GM13976 (cell line): Measurements from ENCODE around the gene SLC25A25.

Experiments used
- DNase-seq: peaks from one replicate; pipeline ENCODE4 v3.0.0; 2012; ENCODE audit warnings: low spot score
- in situ Hi-C: fragments of 300-500 bp; cut with MboI; formaldehyde crosslinking; loops from one replicate; pipeline ENCODE4 v1.12.0; 2022; ENCODE audit warnings: low sequenced_read_pairs, mixed read lengths, inconsistent platforms; ENCODE audit not compliant: unreplicated experiment
- TF ChIP-seq, protein P1 (sequence below): IDR thresholded peaks from 2 replicates; pipeline ENCODE4 v1.5.1; 2012; ENCODE audit warnings: borderline replicate concordance, mild to moderate bottlenecking; ENCODE audit not compliant: insufficient read depth; ENCODE audit errors: extremely low read depth, missing control alignments, control extremely low read depth

Gene SLC25A25

DNA sequence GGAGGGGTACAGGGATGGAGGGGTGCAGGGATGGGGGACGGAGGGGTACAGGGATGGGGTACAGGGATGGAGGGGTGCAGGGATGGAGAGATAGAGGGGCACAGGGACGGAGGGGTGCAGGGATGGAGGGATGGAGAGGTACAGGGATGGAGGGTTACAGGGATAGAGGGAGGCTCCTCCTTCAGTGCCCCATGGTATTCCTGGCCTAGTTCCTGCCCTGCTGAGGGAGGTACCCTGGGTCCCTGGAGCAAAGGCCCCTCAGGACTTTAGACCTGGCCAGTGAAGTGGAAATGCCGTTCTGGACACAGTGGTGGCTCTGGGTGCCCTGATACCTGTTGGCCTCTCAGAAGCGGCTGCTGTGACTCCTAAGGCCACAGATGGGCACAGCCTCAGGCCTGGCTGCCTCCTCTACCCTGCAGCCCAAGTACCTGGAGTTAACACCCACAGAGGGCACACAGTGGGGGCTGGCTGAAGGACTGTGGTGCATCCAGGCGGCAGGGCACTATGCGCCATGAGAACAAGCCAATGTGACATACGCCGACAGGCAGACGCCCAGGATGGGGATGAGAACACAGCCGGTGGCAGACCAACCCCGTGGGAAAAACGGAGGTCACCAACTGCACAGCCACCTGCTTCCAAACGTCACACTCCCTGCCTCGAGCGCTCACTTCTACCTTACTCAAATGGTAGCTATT is 51.1 kb downstream of the SLC25A25 start:
- TF ChIP-seq, protein P1, sequence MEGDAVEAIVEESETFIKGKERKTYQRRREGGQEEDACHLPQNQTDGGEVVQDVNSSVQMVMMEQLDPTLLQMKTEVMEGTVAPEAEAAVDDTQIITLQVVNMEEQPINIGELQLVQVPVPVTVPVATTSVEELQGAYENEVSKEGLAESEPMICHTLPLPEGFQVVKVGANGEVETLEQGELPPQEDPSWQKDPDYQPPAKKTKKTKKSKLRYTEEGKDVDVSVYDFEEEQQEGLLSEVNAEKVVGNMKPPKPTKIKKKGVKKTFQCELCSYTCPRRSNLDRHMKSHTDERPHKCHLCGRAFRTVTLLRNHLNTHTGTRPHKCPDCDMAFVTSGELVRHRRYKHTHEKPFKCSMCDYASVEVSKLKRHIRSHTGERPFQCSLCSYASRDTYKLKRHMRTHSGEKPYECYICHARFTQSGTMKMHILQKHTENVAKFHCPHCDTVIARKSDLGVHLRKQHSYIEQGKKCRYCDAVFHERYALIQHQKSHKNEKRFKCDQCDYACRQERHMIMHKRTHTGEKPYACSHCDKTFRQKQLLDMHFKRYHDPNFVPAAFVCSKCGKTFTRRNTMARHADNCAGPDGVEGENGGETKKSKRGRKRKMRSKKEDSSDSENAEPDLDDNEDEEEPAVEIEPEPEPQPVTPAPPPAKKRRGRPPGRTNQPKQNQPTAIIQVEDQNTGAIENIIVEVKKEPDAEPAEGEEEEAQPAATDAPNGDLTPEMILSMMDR = no peak
- no peak for DNase-seq
- in situ Hi-C loops = no loop called here

DNA sequence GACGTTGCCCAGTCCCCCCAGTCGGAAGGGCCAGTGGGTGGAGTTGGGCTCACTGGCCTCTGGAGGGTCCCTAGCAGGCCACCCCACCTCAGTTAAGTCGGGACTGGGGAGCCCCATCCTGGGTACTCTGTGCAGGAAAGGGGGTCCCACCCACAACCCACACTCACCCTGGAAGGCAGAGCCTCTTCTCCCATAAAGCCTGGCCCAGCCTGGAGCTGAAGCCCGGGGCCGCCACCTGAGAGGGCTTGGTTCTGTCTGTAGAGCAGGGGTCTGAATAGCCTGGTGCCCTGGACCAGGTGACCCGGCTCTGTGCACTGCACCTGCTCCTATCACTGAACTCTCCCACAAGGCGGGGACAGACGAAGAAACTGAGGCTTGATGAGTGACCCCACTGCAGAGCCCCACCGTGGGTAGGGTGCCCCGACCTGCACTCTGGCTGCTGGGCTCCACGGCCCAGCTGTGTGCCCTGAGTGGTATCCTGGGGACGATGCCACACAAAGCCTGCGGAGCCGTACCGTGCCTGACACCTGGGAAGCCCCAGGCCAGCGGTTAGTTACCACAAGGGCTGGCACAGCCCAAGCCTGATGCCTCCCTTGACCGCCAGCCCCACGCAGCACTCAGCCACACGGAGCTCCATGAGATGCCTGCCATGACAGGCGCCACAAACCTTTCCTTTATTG is 52.2 kb downstream of the SLC25A25 start:
- in situ Hi-C loops = no loop called here
- TF ChIP-seq, protein P1 = no peak
- DNase-seq = no peak

DNA sequence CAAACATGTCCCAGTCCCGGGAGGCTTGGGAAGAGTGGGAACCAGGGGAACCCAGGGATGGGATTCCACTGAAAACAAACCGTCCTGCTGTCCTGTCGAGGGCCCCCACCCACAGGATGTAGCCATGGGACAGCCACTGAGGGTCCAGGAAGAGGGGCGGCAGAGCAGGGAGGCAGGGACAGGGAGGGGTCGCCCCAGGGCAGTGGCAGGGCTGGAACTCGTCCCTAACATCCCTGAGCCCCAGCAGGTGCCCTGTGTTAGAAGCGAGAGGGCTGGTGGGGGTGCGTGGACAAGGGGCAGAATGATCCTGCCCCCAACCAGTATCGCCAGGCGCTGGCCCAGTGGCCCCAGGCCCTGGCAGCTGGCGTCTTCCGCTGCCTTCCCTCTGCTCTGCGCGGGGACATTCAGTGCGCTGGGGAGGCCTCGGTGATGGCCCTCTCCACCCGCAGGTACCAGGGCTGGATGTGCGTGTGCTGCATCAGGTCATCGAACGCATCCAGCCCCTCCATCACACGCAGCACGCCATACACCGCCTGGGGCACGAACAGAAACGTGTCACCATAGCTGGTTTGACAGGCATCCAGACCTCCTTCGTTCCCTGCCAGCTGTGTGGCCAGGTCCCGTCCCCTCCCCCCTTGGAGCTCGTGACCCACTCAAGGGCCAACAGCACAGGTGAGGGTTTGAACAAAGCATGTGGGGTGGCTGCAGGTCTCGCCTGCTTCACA is 52.9 kb downstream of the SLC25A25 start:
- in situ Hi-C loops = no loop called here
- TF ChIP-seq, protein P1 = no peak
- DNase-seq = no peak

DNA sequence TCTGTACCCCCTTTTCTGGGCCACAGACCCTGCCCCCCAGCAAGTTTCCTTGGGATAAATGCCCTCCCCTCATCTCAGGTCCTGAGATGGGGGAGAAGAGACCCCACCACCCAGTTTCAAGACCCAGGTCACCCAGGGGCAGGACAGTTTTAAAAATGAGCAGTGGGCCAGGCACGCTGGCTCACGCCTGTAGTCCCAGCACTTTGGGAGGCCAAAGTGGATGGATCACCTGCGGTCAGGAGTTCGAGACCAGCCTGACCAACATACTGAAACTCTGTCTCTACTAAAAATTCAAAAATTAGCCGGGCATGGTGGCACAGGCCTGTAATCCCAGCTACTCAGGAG is 53.4 kb downstream of the SLC25A25 start:
- in situ Hi-C loops = no loop called here
- no peak for DNase-seq
- TF ChIP-seq, protein P1 = no peak

DNA sequence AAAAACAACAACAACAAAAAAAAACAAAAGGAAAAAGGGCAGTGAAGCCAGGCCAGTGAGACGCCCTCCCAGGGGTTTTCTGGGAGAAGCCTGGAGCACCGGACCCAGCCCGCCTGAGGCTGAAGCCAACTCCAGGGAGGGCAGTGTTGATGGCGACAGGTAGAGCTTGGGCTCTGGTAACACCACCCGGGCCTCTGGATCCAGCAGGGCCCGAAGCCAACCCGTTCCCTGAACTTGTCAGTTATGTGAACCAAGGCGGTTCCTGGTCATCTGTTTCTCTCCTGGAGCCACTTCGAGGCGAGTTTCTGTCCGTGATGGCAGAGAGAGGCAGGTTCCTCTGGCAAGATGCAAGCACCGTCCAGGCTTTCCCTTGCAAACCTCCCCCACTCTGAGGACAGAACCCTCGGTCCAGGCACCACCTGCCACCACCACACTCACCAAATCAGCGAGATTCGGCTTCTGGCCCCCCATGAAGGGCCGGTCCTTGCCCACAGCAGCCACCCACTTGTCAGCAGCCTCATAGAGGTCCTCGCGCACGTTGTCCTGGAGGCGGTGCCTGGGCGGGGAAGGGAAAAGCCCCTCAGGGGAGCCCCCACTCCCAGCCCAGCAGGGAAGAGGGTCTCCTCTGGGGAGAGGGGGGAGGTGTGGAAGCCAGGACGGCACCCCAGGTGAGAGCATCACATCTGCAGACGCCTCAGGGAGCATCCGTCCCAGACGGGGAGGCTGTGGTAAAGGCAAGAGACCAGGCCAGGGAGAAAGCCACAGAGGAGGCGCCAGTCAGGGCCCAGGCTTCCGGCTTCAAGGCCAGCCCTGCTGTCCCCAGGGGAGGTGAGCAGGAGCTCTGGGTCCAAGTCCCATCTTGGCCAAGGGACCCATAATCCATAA is 54.1 kb downstream of the SLC25A25 start:
- DNase-seq = no peak
- in situ Hi-C loops = no loop called here
- TF ChIP-seq, protein P1 = no peak

DNA sequence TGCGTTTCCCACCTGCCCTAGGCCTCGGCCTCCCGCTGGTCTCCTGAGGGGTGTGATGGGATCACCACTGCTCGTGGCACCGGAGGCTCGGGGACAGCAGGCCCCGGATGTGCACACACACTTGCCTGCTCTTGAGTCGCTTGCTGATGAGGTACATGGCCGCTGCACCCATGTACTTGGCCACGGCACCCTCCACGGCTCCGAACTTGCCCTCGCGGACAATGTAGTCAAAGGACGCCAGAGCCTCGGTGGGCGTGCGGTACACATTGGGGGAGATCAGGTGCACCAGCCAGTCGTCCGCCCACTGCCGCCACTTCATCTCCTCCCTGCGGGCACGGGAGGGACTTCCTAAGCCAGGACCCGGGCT is 54.8 kb downstream of the SLC25A25 start:
- no peak for DNase-seq
- TF ChIP-seq, protein P1 = no peak
- in situ Hi-C loops = no loop called here
